ENCODE measurements around the gene ABL1. TPM values are rescaled to one million over a fixed set of nuclear protein-coding genes. Genes with fewer than 3 reads are reported as not detected.
A peak's percentile ranks its signal among the peaks of the same experiment; 100 is the strongest.
"Not testable (repeated sequence)": the region's sequence is repeated elsewhere in the genome, so short reads cannot be mapped to it uniquely, and the experiment has no call there.

Gene ABL1
- 63.4 and 70.9 TPM in 2 replicates for total RNA-seq (2014; rRNA removed)
- polyA plus RNA-seq (2012): 51.8 TPM

DNA sequence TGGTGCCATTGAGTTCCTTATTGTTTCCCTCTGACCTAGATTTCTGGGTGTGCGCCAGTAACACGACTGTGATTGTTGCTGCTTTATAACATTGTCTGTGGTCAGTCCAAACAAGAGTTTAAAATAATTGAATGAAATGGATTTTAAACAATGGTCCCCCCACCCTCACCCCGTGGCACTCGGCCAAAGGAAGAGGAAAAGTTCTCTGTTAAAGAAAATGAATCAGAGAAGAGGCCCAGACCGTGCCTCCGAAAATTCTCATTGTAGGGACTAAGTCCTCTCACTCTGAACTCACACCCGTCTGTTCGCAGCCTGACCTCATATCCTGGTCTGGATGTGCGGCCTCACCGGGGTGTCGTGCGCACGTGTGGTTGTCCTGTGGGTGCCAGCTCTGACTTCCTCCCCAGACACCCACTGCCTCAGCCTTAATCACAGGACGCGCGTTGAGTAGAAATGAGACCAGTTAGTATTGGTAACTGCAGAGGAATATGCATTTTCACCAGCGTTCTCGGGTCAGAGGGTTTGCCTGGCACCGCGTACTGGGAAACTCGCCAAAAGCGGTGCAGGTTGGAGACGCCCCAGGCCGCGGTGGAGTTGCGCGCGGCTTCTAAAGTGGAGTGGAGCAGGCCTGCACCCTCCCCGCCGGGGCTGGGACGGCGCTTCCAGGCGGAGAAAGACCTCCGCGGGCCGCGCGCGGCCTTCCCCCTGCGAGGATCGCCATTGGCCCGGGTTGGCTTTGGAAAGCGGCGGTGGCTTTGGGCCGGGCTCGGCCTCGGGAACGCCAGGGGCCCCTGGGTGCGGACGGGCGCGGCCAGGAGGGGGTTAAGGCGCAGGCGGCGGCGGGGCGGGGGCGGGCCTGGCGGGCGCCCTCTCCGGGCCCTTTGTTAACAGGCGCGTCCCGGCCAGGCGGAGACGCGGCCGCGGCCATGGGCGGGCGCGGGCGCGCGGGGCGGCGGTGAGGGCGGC, at the start of gene ABL1:
Gene ABL1, plus strand, starts transcription at position 884 of the 966 bp plus-strand sequence. CDS start 193 bp downstream, outside the sequence.
- DNase-seq (ENCODE audit: low read depth): peak; percentile 89

DNA sequence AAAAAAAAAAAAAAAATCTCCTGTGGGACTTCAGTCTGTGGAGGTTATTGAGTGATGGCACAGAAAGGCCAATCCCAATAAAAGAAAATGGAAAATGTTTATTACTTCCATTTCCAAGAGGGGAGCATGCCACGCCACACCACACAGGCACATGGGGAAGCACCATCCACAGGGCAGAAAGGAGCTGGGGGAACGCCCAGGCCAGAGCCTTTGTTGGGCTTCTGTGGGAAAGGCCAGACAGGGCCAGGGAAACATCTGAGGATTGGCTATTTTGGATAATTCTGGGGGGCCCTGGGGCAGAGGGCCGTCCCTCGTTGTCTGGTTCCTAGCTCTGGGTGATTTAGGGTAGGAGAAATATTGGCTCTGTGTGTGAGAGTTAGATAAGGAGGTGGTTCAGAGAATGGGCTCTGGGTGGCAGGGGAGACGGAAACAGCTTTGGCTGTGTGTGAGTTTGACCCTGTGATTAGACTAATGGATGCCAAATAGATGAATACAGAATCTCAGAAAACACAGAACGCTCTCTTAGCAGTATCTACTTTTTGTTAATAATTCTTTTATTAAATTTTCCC, 49.0 kb upstream of the ABL1 start:
- no peak for DNase-seq (ENCODE audit: low read depth)

DNA sequence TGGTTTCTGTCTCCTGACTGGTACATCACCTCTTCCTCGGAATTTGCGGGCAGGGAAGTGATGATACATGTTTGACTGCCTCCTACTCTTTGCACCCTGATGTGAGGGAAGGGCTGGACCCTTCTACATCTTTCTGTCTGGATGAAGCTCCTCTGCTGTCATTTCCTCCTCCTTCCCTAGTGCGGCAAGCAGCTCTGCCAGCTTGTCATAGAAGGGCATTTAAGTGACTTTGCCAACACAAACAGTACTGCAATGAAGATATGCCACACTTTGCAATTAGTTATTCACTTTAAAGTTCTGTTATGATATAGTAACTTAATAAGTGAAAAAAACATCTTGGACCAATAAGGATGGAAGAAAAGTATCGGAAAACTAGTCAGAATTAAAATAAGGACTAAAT, 48.5 kb upstream of the ABL1 start:
- DNase-seq (ENCODE audit: low read depth): no peak

DNA sequence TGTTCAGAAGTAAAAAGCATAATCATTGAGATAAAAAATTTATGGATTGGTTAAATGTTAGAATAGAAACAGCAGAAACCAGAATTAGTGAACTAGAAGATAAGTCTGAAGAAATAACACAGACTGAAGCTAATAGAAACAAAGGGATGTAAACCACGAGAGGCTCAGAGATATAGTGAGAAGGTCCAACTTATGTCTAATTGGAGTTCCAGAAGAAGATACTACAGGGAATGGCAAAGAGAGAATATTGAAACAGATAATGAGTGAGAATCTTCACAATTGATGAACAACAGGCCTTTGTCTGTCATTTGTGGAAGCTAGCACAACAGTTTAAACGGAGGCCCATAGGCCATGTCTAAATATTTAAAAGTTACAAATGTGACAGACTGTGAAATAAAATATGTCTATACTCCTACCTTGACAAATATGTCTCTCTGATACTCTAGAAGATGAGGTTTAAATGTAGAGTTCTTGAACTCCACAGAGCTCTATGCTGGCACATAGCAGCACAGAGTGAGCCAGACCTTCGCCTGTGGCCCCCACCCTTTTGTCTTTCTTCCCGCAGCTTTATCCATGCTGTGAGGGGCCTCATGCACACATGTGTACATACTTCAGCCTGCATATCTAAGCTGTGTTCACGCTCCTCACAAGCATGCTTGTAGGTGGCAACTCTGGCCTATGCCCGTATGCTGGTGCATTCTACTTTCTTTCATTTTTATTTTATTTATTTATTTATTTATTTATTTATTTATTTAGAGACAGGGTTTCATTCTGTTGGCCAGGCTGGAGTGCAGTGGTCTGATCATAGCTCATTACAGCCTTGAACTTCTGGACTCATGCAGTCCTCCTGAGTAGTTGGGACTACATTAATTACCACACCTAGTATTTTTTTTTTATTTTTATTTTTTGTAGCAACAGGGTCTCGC, 45.0 kb upstream of the ABL1 start:
- no peak for DNase-seq (ENCODE audit: low read depth)

DNA sequence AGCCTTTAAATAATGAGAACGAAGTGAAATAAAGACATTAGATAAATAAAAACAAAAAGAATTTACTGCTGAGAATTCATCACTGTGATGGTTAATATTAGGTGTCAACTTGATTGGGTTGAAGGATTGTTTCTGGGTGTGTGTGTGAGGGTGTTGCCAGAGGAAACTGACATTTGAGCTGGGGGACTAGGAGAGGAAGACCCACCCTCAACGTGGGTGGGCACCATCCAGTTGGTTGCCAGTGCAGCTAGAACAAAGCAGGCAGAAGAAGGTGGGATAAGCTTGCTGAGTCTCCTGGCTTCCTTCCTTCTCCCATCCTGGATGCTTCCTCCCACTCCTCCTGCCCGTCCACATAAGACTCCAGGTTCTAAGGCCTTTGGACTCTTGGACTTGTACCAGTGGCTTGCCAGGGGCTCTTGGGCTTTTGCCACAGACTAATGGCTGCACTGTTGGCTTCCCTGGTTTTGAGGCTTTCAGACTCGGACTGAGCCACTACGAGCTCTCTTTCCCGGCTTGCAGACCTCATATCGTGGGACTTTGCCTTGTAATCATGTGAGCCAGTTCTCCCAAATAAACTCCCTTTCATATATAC, 43.7 kb upstream of the ABL1 start:
- no peak for DNase-seq (ENCODE audit: low read depth)

DNA sequence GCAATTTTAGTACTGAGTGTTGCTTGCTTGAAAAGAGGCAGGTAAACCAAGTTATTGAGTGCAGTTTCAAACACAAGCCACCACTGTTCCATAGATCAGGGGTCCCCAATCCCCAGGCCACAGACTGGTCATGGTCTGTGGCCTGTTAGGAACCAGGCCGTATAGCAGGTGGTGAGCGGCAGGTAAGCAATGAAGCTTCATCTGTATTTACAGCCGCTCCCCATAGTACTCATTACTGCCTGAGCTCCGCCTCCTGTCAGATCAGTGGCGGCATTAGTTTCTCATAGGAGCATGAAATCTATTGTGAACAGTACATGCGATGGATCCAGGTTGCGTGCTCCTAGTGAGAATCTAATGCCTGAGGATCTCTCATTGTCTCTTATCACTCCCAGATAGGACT, 41.5 kb upstream of the ABL1 start:
- no peak for DNase-seq (ENCODE audit: low read depth)

DNA sequence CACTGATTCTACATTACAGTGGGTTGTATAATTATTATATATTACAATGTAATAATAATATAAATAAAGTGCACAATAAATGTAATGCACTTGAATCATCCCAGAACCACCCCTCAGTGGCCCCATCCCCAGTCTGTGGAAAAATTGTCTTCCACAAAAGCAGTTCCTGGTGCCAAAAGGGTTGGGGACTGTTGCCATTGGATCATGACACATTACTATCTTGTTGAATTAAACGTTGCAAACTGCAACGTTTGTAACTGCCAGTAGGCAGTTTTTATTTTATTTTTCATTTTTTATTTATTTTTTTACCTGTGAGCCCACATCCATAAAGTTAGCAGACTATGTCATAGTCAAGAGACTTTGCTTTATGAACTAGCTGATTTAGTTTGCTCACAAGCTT, 41.0 kb upstream of the ABL1 start:
- DNase-seq (ENCODE audit: low read depth): not testable (repeated sequence)

DNA sequence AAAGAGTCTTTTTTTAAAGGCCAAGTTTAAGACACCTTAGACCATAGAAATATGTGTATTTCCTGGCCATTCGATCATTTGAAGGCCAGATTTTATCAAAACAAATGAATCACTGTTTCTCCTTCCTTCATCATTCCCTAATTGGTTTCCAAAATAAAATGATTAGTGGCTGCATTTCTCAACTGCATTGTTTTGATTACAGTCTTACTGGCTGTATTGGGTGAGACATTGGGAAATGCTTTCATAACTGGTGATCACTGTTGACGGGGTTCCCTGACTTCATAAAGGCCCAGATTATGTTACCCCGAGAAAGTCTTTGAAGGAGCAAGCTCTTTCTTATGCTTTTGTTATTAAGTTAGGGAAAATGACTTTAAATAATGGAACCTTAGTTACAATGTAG, 40.6 kb upstream of the ABL1 start:
- DNase-seq (ENCODE audit: low read depth): peak; percentile 57

DNA sequence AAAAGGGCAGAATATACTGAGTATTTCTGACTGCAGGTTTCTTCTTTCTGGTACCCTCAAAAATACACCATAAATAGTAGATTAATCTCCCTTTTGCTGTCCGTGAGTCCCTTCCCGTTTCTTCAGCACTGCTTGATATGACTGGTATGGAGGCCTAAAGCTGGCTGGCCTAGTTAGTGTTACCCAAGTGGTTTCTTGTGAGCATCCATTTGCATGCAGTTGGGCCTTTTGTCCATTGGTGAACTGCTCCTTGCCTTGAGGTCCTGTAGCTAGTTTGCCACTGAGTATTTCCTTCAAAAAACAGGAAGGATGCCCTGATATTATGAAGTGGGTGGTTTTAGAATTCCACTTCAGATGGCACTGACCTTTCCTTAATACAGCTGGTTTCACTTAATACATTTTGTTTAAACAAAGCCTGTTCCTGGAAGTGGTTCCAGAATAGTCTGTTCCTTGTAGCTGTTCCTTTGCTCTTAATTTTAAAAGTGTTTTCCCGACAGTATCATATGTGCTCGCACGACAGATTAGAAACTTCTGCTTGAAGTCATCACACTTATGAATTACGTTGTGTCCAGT, 40.0 kb upstream of the ABL1 start:
- DNase-seq (ENCODE audit: low read depth): no peak

DNA sequence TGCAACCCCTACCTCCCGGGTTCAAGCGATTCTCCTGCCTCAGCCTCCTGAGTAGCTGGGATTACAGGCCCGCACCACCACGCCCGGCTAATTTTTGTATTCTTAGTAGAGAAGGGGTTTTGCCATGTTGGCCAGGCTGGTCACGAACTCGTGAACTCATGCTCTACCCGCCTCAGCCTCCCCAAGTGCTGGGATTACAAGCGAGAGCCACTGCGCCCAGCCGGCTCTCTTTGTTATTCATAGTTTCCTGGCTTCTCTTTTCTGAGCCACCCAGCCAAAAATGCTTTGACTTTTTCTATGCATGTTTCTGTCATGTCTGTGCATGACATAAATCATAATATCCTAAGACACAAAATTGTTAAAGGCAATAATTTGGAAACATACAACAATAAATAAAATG, 31.9 kb upstream of the ABL1 start:
- not testable (repeated sequence) for DNase-seq (ENCODE audit: low read depth)

DNA sequence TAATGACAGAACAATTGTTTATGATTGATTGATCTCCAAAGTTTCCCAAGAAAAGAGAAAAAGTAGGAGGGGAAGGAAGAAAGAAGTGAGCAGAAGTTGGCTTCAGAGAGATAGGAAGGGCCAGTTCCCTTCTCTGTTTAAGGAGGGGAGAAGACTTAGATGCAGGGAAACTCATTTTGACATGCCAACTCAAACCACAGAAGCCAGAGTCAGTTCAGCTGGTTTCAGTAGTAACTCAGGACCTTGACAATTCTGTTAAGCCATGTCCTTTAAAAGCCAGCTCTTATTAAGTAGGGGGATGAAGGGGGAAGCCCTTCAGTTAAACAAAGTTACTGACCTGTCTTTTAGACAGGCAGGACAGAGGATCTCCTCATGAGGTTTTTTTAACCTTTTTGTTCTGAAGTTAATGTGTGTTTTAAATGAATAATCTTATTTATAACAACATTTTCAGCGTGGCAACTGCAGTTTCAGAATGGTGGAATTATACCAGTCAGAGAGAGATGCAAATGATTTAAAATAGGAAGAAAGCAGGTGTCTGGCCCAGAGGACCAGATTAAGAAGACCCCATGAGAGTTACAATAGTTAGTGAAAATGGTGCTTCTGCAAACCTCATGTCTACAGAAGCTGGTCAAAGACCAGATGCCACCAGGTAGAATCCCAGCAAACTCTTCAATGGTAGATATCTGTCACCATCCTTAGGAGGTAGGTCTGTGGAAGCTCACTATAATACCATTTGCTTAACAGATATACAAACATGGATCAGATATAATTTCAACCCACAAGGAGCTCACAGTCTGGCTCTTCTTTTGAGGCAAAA, 29.3 kb upstream of the ABL1 start:
- DNase-seq (ENCODE audit: low read depth): peak; percentile 38

DNA sequence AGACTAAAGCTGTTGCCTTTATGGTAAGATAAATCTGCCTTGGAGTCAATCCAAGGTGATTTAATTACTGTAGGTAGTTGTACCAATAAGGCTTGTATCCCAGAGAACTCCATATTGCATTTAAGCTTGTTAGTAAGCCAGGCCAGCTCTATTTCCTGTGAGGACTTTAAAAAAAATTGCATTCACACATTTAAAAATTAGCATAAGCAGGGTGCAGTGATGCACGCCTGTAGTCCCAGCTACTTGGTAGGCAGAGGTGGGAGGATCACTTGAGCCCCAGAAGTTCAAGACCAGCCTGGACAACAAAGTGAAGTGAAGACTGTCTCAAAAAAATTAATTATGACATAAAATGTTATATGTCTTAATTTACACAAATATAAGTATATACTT, 28.7 kb upstream of the ABL1 start:
- DNase-seq (ENCODE audit: low read depth): no peak

DNA sequence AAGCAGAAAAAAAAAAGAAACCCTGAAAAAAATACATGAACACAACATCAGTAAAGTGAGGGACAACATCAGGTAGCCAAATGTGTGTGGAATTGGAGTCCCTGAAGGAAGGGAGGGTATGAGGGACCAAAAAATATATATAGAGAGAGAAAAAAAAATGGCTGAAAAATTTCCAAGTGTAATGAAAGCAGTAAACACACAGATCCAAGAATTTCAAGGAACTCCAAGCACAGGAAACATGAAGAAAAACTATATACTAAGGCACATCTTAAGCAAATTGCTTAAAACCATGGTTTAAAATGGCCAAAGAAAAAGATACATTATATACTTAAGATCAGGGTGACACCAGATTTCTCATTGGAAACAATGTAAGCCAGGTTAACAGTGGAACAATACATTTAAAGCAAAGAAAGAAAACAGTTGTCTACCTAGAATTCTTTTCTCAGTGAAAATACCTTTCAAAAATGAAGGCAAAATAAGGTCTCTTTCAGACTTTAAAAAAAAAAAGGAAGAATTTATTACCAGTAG, 24.4 kb upstream of the ABL1 start:
- no peak for DNase-seq (ENCODE audit: low read depth)

DNA sequence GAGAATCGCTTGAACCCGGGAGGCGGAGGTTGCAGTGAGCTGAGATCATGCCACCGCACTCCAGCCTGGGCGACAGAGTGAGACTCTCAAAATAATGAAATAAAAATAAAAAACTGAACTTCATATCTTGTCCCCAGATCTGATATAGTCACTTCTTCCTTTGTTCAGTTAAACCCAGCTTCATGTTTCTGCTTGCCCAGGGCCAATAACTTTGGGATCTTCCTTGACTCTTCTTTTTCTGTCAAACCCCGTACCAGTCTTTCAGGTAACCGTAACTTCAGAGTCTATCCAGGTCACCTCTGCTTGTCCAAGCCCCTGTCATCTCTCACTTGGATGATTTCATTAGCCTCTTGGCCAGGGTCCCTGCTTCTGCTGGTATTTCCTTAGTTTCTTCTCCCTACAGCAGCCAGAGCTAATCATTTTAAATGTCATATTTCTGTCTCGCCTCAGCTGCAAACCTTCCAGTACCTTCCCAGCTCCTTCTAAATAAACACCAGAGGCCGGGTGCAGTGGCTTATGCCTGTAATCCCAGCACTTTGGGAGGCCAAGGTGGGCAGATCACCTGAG, 19.7 kb upstream of the ABL1 start:
- DNase-seq (ENCODE audit: low read depth): no peak

DNA sequence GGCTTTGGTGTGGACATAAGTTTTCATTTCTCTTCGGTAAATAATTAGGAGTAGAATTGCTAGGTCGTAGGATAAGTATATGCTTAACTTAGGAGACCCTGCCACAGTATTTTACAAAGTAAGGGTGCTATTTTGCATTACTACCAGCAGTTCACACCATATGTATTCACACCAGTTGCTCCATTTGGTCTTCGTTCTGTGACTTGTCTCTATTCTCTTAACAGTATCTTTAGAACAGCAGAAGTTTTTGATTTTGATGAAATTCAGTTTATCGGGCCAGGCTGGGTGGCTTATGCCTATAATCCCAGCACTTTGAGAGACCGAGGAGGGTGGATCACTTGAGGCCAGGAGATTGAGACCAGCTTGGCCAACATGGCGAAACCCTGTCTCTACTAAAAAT, 17.1 kb upstream of the ABL1 start:
- DNase-seq (ENCODE audit: low read depth): no peak

DNA sequence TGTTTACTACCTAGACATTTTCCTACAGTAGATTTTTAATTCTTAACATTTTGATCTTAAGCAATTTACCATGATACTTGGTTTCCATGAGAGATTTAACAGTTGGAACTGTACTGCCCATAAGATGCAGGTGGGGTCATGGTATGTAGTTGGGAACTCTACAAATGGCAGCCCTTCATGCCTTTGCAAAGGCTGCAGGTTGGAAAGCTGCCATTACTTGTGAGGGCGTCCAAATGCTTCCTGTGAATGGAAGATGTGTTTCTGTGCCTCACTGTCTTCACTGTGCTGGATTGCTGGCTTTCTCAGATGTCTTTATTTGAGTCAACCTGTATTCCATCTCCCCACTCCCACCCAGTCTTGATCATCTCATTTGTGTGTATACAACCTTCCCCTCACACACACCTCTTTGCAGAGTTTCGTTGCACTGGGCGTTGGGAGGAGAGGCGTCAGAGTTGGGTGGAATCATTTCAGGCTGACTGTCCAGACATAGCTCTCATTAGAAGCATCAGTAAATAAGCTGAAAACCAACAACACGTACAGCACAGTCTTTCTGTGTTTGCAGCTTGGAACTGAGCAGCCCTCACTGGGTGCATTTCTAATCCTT, 14.8 kb upstream of the ABL1 start:
- DNase-seq (ENCODE audit: low read depth): no peak

DNA sequence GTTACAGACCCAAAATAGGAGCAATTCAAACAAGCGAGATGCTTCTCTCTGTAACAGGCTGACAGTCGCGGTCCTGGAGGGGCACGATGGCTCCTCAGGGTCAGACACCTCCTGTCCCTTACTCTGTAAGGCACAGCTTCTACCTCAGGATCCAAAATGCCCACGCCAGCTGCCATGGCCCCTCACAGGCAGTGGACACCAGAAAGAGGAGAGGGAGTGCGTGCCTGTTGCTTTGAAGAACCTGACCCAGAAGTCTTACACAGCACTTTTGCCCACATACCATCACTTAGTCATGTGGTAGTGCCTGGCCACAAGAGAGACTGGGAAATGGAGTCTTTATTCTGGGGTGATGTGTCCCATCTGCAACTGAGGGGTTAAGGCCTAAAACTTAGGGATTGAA, 11.6 kb upstream of the ABL1 start:
- peak; percentile 66 for DNase-seq (ENCODE audit: low read depth)

DNA sequence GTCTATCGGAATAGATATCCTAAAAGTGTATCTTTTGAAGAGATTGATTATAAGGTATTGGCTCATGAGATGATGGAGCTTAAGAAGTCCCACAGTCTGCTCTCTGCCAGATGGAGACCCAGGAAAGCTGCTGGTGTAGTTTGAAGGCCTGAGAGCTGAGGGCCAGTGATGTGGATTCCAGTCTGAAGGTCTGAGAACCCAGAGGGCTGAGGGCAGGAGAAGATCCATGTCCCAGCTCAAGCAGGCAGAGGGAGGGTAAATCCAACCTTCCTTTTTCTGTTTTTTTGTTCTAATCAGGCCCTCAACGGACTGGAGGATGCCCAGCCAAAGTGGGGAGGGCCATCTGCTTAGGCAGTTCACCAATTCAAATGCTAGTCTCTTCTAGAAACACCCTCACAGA, 11.0 kb upstream of the ABL1 start:
- no peak for DNase-seq (ENCODE audit: low read depth)

DNA sequence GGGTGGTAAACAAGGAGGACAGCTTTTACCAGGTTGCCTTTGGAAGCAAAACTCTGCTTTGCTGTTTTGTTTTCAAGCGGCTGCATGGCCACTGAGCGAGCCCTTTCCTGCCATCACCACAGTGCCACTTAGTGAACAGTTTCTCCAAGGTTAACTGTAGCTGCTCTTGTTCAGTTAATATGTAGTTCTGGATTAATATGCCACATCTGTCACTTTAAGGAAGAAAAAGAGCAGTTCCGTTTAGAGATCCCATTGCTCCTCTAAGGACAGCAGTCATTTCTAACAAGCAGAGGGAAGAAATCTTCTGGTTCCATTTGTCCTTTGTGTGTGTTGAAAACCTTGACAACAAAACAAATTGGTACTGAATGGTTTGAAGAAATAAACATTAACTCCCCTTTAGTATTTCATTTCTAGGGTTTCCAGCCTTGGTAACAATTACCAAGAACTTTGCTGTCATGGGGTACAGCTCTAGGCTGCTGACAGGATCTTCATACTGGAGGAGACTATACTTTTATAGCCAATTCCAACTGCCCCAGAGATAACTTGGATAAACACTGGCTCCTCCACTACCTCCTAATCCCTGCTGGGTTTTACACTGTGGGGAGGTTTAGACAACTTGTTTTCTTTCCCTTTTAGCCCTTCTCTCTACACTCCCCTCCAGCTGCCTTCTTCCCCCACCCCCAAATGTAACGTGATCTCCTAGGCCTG, 10.3 kb upstream of the ABL1 start:
- peak; percentile 83 for DNase-seq (ENCODE audit: low read depth)
